ENCODE measurements around the gene HMGN3.

Gene HMGN3

DNA sequence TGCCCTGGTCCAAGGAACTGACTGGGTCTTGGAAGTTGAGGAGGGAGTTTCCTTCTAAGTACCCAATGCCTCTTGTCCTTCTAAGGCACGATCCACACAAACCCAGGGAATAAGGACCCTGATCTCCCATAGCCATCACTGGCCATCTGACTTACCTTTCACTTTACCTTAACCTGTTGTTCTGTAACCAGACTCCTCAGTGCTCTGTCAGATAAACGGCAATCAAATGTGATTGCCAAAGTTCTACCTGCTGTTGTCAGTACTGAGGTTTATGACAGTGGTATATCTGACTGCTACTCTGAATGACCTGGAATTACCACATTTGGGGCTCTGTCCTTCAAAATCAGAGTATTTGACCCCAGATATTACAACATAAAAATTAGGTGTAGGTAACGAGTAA is 49.8 kb downstream of the HMGN3 start:
- DNase-seq (ENCODE audit: low read depth in 2 of 2): no peak

DNA sequence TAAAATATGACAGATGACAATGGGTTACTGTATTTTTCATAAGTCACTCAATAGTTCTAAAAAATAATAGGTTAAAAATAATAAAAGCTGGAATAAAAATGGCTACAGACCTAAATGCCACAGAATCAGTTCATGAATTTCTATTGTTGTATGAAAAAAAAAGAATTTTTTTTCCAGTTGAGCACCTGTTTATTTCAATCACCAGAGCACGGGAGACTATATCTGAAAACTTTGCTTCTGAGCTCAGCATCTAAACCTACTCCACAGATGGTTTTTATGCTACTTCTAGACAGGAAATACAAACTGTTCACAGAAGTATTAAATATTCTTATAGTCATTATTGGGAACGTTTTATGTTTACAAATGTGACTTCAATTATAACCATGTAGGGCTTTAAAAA is 50.4 kb downstream of the HMGN3 start:
- DNase-seq (ENCODE audit: low read depth in 2 of 2): no peak

DNA sequence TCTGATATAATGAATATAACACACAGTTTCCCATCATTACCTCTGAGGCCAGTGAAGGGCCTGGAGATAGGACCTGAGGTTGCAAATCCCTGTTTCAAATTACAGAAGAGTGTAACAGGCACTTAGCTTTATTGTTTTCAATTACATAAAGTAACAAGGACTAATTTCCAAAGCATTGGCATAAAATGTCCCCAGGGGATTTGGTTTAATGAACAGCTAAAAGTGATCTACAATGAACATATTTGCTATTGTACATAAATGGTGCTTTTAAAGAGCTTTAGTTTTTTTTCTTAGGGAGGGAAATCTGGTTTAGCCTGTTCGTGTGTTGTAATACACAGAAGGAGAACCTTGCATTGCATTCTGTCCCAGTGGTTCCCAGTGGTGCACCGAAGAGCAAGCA is 54.4 kb downstream of the HMGN3 start:
- DNase-seq (ENCODE audit: low read depth in 2 of 2): no peak

DNA sequence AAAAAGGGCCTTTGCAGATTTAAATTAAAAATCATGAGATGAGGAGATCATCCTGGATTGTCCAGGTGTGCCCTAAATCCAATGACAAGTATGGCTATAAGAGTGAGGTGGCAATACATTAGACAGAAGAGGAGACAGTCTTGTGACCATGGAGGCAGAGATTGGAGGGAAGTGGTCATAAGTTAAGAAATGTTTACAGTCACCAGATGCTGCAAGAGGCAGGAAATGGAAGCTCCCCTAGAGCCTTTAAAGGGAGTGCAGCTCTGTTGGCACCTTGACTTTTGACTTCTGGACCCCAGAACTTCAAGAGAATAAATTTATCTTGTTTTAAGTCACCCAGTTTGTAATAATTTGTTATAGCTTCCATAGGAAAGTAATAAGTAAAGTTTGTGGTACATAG is 61.1 kb downstream of the HMGN3 start:
- no peak for DNase-seq (ENCODE audit: low read depth in 2 of 2)

DNA sequence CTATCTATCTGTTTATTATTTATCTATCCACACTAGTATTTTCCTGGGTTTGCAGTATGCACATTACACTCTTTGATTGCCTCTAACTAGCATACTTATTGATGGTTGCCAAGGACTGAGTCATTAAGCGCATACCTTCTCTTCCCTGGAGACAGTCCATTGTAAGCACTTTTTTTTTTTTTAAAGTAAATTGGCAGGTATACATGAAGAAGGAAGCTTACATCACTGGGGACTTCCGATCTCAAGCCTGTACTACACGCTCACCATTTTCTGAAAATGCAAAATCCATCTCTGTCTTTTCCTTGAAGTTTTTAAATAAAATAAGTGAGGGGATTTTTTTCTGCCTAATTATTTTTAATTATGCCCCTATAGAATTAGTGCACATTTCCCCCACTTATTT is 63.5 kb downstream of the HMGN3 start:
- DNase-seq (ENCODE audit: low read depth in 2 of 2): no peak

DNA sequence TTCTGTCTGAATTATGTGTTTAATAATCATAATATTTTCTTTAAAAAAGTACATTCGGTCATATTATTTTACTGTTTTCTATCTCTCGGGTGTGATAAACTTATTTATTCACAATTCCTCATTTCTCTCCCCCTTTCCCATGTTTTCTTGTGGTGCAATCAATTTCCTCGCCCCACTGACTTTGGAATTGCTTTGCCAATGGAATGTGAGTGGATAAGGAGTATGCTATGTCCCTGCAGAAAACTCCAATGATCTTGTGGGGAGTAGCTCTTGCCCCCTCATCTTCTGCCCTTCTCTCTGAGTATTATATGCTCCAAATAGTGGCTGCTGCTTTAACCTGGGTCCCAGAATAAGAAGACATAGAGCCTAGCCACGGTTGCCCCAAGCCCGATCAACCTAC is 64.1 kb downstream of the HMGN3 start:
- DNase-seq (ENCODE audit: low read depth in 2 of 2): no peak

DNA sequence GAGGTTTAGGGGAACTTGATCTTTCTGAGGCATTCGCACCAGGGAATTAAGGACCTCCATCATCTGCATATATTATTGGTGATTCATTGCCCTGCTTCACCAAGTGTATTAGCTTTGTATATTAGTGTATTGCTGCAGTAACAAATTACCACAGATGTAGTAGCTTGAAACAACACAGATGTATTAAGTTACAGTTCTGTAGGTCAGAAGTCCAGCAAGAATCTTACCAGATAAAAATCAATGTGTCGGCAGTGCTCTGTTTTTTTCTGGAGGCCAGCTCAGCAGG is 65.8 kb downstream of the HMGN3 start:
- no peak for DNase-seq (ENCODE audit: low read depth in 2 of 2)

DNA sequence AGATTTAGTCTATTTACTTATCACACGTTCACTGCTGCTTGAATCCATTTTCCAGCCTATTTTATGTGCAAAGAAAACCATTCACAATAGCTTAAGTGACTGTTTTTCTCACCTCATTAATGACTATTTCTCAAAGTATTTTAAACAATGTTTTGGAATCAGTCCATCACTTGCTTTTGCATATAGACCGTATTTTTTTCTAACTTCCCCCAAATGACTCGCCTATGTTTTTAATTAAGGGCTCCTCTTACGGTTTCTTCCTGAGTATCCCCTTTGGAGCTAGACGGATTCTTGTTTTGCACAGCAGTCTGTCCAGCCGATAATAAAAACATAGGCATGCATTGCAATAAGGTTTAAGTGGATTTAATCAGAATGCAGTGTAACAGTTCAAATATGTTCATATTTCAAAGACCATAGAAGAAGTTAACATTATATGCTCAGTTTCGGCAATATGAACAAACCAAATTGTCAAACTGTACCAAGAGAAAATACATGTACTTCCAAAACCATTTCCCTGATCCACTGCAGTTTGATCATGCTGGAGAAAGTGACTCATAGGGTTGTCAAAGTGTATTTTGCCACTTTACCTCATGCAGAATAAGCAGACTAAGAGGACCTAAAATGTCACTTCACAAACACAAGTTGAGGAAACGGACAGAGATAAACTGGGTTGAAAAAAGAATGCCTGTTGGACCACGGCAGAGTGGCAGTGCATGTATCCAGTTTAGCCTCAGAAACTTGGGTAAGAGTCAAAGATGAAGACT is 66.4 kb downstream of the HMGN3 start:
- DNase-seq (ENCODE audit: low read depth in 2 of 2): no peak

DNA sequence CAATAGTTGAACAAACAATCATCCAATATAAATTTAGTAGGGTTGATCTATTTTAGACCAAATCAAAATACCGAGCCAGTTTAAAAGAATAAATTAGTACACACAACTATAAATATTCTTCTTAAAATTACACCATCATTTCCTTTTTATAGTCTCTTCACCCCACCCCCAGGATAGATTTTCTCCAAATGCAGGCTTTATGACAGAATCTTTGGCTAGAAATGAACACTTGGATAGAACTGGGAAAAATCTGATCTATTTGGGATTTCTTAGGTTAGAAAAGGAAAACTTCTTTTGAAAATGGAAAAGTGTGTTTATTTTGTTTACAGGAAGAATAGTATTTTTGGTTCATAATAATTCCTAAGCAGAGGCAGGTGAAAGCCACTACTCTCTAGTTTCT is 74.6 kb downstream of the HMGN3 start:
- no peak for DNase-seq (ENCODE audit: low read depth in 2 of 2)

DNA sequence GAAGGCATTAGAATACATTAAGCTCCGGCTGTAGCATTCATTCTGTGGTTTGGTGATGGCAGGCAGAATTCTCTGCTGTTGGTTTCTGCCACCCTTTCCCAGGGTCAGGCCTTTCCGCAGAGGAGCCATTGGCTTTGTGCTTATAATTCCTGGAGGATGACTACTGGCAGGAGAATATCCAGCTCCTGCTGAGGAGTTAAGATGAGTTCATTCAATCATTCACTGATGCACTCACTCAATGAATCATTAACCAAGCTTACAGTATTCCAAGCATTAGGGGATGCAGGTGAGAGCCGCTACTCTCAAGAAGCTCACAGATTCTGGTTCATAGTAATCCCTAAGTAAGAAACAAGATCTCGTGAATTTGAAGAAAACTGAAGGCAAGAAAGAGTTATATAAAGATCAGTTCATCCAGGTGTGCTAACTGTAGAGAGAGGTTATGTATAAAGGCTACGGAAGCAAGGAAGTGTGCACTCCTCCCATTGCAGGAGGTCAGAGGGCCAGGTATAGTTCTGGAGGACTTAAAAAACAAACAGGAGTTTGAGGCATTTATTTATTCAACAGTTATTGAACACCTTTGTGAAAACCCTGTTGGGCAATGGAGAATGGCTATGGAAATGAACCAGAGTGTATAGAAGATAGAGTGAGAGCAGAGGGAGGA is 75.5 kb downstream of the HMGN3 start:
- DNase-seq (ENCODE audit: low read depth in 2 of 2): no peak

DNA sequence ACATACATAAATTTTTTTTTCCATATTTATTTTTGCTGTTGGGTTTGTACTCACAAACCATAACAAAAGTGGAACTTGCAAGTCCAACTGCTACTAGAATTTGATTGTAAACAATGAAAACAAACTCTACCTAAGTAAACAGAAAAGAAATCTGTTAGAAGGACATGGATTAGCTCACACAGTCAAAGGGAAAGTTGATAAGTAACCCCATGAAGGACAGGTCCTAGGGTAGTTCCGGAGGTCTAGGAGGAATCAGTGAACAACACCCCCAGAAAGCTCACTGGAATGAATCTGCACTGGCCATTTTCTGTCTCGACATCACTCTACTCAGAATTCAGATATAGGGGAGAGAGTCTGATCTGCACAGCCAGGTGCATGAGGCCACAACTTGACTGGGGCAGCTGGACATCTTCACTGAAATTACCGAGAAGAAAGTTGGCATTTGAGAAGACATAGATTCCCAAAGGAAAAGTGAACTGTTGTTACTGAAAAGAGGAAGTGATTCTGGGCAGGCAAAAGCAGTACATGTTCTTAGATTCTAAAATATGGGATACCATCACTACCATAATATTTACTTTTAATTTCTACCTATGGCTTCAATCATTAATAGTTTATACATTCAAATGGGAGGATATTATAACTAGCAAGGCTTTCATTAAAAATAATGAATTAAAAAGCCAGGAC is 76.4 kb downstream of the HMGN3 start:
- DNase-seq (ENCODE audit: low read depth in 2 of 2): no peak

DNA sequence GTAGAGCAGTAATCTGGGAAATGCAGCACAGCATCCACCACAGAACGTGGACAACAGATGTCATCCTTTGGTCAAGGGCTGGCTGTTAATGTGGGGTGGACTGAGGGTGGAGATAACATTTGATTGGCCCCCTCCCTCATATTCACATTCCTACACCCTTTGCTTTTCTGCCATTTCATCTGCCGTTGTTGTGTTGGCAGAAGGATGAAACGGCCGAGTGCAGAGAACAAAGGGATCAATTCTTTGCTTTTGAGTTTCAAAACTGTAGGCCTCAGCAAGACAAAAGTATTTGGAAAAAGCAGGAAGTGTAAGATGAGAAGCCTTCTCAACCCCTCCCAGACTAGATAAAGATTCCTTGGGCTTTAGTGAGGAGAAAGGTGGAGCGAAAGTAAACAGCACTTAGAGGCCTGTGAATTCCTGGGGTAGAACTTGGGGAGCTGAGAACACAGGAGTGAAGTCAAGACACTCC is 82.2 kb downstream of the HMGN3 start:
- DNase-seq (ENCODE audit: low read depth in 2 of 2): no peak
